Caco-2 (cell line): ENCODE measurements around the gene ERCC5. TPM values are rescaled to one million over a fixed set of nuclear protein-coding genes. Genes with fewer than 3 reads are reported as not detected.

ENCODE experiments used
- BruUV-seq: library from RNA; stranded (reverse); fragments of 400-500 nt; replicated peaks from 2 replicates; lab custom pipeline; 2021; lab: Mats Ljungman, UMichigan
- CTCF ChIA-PET: fragments of 300-600 bp; sonication (Branson Sonifier 250); formaldehyde crosslinking; loops from one replicate; lab custom pipeline; 2022; ENCODE audit warnings: antibody characterized with exemption; lab: Charles Lee
- POLR2A ChIA-PET: fragments of 300-600 bp; sonication (Branson Sonifier 250); formaldehyde crosslinking; loops from one replicate; lab custom pipeline; 2022; ENCODE audit warnings: antibody characterized with exemption; lab: Charles Lee
- DNase-seq, 2 experiments: peaks; one replicate each; pipeline versions ENCODE4 v3.0.0 to v3.0.0-alpha.2; 2020 to 2022
- H3K27me3 ChIP-seq: replicated peaks from 2 replicates; pipeline ENCODE4 v1.6.0; 2011; ENCODE audit warnings: low read length; ENCODE audit not compliant: control insufficient read depth, insufficient read depth
- H3K36me3 ChIP-seq: 2 replicates; pipeline ENCODE4 v1.5.1; 2011; ENCODE audit warnings: low read length; ENCODE audit not compliant: control insufficient read depth, insufficient read depth
- H3K4me1 ChIP-seq: fragments of 250-450 bp; sonication (Bioruptor Pico); 2 replicates; pipeline ENCODE4 v1.5.1; 2020; ENCODE audit warnings: mild to moderate bottlenecking
- H3K4me3 ChIP-seq: 2 replicates; pipeline ENCODE4 v1.5.1; 2011; ENCODE audit warnings: low read depth, mild to moderate bottlenecking, control low read depth, low read length
- H3K9me3 ChIP-seq: fragments of 250-450 bp; sonication (Bioruptor Pico); 2 replicates; pipeline ENCODE4 v1.5.1; 2020; ENCODE audit warnings: mild to moderate bottlenecking, moderate library complexity
- H3K27ac Mint-ChIP-seq: one replicate; pipeline ENCODE4 v1.8.0; 2022; ENCODE audit warnings: mixed read lengths; ENCODE audit not compliant: unreplicated experiment
- H3K27me3 Mint-ChIP-seq: one replicate; pipeline ENCODE4 v1.8.0; 2022; ENCODE audit warnings: mixed read lengths; ENCODE audit not compliant: insufficient read depth, unreplicated experiment
- H3K36me3 Mint-ChIP-seq: one replicate; pipeline ENCODE4 v1.8.0; 2022; ENCODE audit warnings: mild to moderate bottlenecking, mixed read lengths; ENCODE audit not compliant: insufficient read depth, unreplicated experiment
- H3K4me1 Mint-ChIP-seq: one replicate; pipeline ENCODE4 v1.8.0; 2022; ENCODE audit warnings: low read depth, mixed read lengths; ENCODE audit not compliant: unreplicated experiment
- H3K4me3 Mint-ChIP-seq: one replicate; pipeline ENCODE4 v1.8.0; 2022; ENCODE audit warnings: mild to moderate bottlenecking, moderate library complexity, mixed read lengths; ENCODE audit not compliant: unreplicated experiment
- H3K9me3 Mint-ChIP-seq: one replicate; pipeline ENCODE4 v1.8.0; 2022; ENCODE audit warnings: mixed read lengths; ENCODE audit not compliant: unreplicated experiment
- intact Hi-C: fragments of 100-400 bp; cut with micrococcal nuclease; formaldehyde crosslinking; loops from one replicate; pipeline ENCODE4 v1.10.0; 2022; ENCODE audit not compliant: unreplicated experiment
- total RNA-seq: library from RNA; stranded (reverse); gene quantifications from 2 replicates; pipeline ENCODE4 v1.2.3, GENCODE V29; 2022
- TF ChIP-seq, protein P1 (sequence below), 2 experiments: fragments of 200-600 bp in 1 of 2; IDR thresholded peaks; 1 replicate in 1 of 2; 2 replicates in 1 of 2; pipeline versions ENCODE4 v1.5.1 to v1.8.0; 2011 to 2022; ENCODE audit warnings: antibody characterized with exemption in 1 of 2, control low read depth in 1 of 2, inconsistent platforms in 1 of 2, low read depth in 1 of 2, low read length in 1 of 2, mild to moderate bottlenecking in 1 of 2, moderate library complexity in 1 of 2; ENCODE audit not compliant: insufficient read depth in 1 of 2, severe bottlenecking in 1 of 2, unreplicated experiment in 1 of 2

Gene ERCC5
- total RNA-seq, 1 experiment from 2014 or later, result 31.4 TPM

DNA sequence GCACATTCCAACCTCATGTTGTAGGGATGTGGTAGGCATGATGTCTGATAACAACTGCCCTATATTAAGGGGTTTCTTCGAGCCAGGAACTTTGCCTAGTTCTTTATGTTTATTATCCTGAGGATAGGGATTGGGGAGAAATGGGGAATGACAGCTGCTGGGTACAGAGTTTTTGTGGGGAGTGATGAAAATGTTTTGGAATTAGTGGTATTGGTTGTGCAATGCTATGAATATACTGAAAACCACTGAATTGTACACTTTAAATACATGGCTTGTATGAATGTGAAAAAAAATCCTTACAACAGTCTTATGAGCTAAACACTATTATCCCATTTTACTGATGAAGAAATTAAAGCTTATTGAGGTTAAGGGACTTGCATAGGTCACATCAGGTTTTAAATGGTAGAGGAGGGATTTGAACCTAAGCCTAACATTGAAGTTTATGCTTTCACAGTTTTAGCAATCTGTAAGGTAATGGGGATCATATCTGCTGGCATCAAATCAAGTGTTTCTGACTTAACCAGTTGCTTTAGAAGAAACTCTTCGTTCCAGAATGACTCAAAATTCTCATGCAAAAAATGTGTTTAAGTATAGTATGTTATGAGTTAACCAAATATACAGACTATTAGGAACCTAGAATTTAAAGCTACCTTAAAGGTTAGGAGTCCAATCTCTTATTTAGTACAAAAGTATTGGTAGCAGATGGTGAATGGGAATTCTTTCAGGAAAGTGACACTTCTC, 61.4 kb downstream of the ERCC5 start:
- no peak overlapping the region for H3K27ac Mint-ChIP-seq
- ChIA-PET POLR2A (no interaction called here), CTCF (no interaction called here)
- BruUV-seq, result no TSS peak
- Histone ChIP-seq H3K4me3 (no peak overlapping the region), H3K36me3 (no peaks in the 10 kb centered on the region), H3K27me3 (no peaks in the 10 kb centered on the region), H3K4me1 (peaks cover 11% of the 10 kb centered on the region), H3K9me3 (no peaks in the 10 kb centered on the region)
- intact Hi-C loops, result no loop called here
- H3K9me3 Mint-ChIP-seq, result no peaks in the 10 kb centered on the region
- no peaks in the 10 kb centered on the region for H3K27me3 Mint-ChIP-seq
- TF ChIP-seq, protein P1, sequence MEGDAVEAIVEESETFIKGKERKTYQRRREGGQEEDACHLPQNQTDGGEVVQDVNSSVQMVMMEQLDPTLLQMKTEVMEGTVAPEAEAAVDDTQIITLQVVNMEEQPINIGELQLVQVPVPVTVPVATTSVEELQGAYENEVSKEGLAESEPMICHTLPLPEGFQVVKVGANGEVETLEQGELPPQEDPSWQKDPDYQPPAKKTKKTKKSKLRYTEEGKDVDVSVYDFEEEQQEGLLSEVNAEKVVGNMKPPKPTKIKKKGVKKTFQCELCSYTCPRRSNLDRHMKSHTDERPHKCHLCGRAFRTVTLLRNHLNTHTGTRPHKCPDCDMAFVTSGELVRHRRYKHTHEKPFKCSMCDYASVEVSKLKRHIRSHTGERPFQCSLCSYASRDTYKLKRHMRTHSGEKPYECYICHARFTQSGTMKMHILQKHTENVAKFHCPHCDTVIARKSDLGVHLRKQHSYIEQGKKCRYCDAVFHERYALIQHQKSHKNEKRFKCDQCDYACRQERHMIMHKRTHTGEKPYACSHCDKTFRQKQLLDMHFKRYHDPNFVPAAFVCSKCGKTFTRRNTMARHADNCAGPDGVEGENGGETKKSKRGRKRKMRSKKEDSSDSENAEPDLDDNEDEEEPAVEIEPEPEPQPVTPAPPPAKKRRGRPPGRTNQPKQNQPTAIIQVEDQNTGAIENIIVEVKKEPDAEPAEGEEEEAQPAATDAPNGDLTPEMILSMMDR (IDR thresholded peaks at IDR 0.05; ENCODE audit: insufficient read depth in 1 of 2, low read depth in 1 of 2, low read length in 1 of 2, severe bottlenecking in 1 of 2, unreplicated experiment in 1 of 2), result no peak
- H3K36me3 Mint-ChIP-seq, result peaks cover 7% of the 10 kb centered on the region
- H3K4me1 Mint-ChIP-seq, result peaks cover 24% of the 10 kb centered on the region
- DNase-seq, result no peak
- H3K4me3 Mint-ChIP-seq, result no peak overlapping the region

DNA sequence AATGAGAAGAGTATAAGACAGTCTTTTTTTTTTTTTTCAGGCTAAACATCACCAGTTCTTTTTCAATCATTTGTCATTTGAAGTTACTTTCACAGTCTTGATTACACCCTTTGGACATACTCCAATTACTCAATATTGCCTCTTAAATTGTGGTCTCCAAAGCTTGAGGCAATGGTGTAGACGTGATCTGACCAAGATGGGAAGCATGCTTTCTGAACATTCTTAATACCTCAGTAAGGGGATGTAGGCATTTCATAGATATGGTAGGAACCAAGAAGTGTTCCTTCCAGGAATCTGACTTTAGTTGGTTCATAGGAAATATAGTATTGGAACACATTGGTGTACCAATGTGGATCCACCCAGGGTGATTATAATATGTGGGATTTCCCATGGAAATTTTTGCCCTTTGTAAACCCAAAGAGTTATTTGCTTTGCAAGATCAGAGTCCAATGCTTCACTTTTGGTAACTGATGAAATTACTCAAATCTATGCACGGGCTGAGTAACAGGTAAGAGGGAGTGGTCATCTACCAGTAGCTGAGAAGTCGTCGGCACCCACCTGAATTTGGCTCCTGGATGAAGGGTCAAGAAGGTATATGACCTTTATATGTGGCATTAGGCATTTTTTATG, 62.2 kb downstream of the ERCC5 start:
- peaks cover 6% of the 10 kb centered on the region for H3K9me3 Mint-ChIP-seq
- DNase-seq, result no peak
- TF ChIP-seq, protein P1 (IDR thresholded peaks at IDR 0.05; ENCODE audit: insufficient read depth in 1 of 2, low read depth in 1 of 2, low read length in 1 of 2, severe bottlenecking in 1 of 2, unreplicated experiment in 1 of 2), result no peak
- ChIA-PET CTCF (no interaction called here), POLR2A (no interaction called here)
- no peaks in the 10 kb centered on the region for H3K9me3 ChIP-seq
- no peak overlapping the region for H3K4me3 Mint-ChIP-seq
- 0 out of 2 replicates have a peak, but pooled peaks cover 5% of the 10 kb centered on the region for H3K4me1 ChIP-seq
- peaks cover 21% of the 10 kb centered on the region for H3K4me1 Mint-ChIP-seq
- no peak overlapping the region for H3K4me3 ChIP-seq
- no peaks in the 10 kb centered on the region for H3K36me3 ChIP-seq
- no TSS peak for BruUV-seq
- H3K27me3 Mint-ChIP-seq, result no peaks in the 10 kb centered on the region
- H3K27ac Mint-ChIP-seq, result no peak overlapping the region
- no peaks in the 10 kb centered on the region for H3K27me3 ChIP-seq
- intact Hi-C loops, result no loop called here
- peaks cover 2% of the 10 kb centered on the region for H3K36me3 Mint-ChIP-seq

DNA sequence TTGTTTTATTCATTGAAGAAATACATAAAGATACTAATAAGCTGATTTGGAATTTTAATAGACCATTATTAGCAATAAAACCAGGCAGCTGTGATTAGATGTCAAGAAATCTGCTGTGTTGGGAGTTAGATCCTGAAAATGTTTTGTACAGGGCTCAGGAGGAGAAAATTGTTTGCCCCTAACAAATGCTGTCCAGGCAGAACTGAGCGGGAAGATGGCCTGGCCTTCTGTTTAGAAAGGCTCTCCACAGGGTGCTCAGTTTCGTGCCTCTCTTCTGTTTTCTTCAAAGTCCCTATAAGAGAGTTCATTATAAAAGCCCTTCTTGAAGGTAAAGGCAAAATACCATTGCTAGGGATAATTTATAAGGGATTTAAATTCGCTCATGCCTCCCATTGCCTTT, 64.1 kb downstream of the ERCC5 start:
- POLR2A ChIA-PET, result no interaction called here
- no peak for DNase-seq
- H3K27me3 ChIP-seq, result no peaks in the 10 kb centered on the region
- BruUV-seq, result no TSS peak
- H3K36me3 Mint-ChIP-seq, result no peaks in the 10 kb centered on the region
- peaks cover 13% of the 10 kb centered on the region; the same call in 1 of the 2 replicates for H3K4me1 ChIP-seq
- H3K27ac Mint-ChIP-seq, result no peak overlapping the region
- H3K27me3 Mint-ChIP-seq, result no peaks in the 10 kb centered on the region
- peaks cover 7% of the 10 kb centered on the region for H3K4me1 Mint-ChIP-seq
- no peaks in the 10 kb centered on the region for H3K36me3 ChIP-seq
- no peaks in the 10 kb centered on the region for H3K9me3 ChIP-seq
- H3K4me3 Mint-ChIP-seq, result no peak overlapping the region
- TF ChIP-seq, protein P1 (IDR thresholded peaks at IDR 0.05; ENCODE audit: insufficient read depth in 1 of 2, low read depth in 1 of 2, low read length in 1 of 2, severe bottlenecking in 1 of 2, unreplicated experiment in 1 of 2), result no peak
- no peak overlapping the region for H3K4me3 ChIP-seq
- intact Hi-C loops, result loop anchor here (10.0 kb wide), 1 partner anchor 605 kb away; no protein-coding TSS in a partner anchor
- H3K9me3 Mint-ChIP-seq, result peaks cover 10% of the 10 kb centered on the region
- CTCF ChIA-PET, result interaction anchor here (1.6 kb wide), 1 partner anchor 39 kb away, joined by 6 read pairs; no protein-coding TSS in a partner anchor
